Lower leg skin (tissue), 3 donors: Measurements from ENCODE around the gene IFT43.

Source experiments
- POLR2A ChIP-seq, 2 donors: fragments of 450-650 bp; IDR thresholded peaks; one replicate each; pipeline ENCODE4 v1.6.1; 2016 to 2017; ENCODE audit warnings: antibody characterized with exemption in 2 of 2, mild to moderate bottlenecking in 1 of 2, moderate library complexity in 1 of 2
- TF ChIP-seq, protein P1 (sequence below), 3 donors: fragments of 450-650 bp; IDR thresholded peaks; one replicate each; pipeline ENCODE4 v1.5.1; 2016; ENCODE audit warnings: antibody characterized with exemption in 3 of 3, mild to moderate bottlenecking in 3 of 3, moderate library complexity in 2 of 3

DNA sequence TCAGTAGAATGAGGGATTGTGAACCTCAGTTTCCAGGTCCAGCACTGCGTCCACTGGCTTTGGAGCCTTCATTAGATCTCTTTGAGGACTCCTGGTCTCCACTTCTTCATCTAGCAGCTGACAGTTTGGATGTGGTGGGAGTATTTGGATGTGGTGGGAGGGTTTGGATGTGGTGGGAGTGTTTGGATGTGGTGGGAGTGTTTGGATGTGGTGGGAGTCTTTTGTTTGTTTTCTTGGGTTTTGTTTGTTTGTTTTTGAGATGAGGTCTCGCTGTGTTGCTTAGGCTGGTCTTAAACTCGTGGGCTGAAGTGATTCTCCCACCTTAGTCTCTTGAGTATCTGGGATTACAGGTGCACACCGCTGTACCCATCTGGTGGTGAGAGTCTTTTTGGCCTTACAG is 64.7 kb downstream of the IFT43 start:
- no peak for TF ChIP-seq POLR2A (IDR thresholded peaks at IDR 0.05)
- TF ChIP-seq, protein P1, sequence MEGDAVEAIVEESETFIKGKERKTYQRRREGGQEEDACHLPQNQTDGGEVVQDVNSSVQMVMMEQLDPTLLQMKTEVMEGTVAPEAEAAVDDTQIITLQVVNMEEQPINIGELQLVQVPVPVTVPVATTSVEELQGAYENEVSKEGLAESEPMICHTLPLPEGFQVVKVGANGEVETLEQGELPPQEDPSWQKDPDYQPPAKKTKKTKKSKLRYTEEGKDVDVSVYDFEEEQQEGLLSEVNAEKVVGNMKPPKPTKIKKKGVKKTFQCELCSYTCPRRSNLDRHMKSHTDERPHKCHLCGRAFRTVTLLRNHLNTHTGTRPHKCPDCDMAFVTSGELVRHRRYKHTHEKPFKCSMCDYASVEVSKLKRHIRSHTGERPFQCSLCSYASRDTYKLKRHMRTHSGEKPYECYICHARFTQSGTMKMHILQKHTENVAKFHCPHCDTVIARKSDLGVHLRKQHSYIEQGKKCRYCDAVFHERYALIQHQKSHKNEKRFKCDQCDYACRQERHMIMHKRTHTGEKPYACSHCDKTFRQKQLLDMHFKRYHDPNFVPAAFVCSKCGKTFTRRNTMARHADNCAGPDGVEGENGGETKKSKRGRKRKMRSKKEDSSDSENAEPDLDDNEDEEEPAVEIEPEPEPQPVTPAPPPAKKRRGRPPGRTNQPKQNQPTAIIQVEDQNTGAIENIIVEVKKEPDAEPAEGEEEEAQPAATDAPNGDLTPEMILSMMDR (IDR thresholded peaks at IDR 0.05) = no peak
